Natural killer cell (primary cell): ENCODE results near the gene CD164. TPM values are rescaled to one million over a fixed set of nuclear protein-coding genes. Genes with fewer than 3 reads are reported as not detected.

ENCODE experiments used
- ATAC-seq, 3 donors: fragments of 150-1000 bp in 2 of 3; fragments of 200-7000 bp in 1 of 3; cut with Tn5 transposase; 1 replicate in 1 of 3; 2 replicates in 2 of 3; pipeline ENCODE4 v1.10.0; 2021; ENCODE audit warnings: mild to moderate bottlenecking in 2 of 3, moderate library complexity in 2 of 3
- DNase-seq, 2 donors: peaks; one replicate each; pipeline versions ENCODE4 v3.0.0 to v3.0.0-alpha.2; 2013 to 2021; ENCODE audit warnings: mixed read lengths in 1 of 2
- H3K27ac ChIP-seq: one replicate; pipeline ENCODE4 v1.5.1; 2013; ENCODE audit warnings: mild to moderate bottlenecking, low read length
- H3K27me3 ChIP-seq: one replicate; pipeline ENCODE4 v1.6.1; 2013; ENCODE audit warnings: low read length; ENCODE audit not compliant: control insufficient read depth, insufficient read depth
- H3K36me3 ChIP-seq: one replicate; pipeline ENCODE4 v1.6.1; 2013; ENCODE audit warnings: low read length; ENCODE audit not compliant: control insufficient read depth, insufficient read depth
- H3K4me1 ChIP-seq: one replicate; pipeline ENCODE4 v1.6.1; 2013; ENCODE audit warnings: low read length; ENCODE audit not compliant: control insufficient read depth, insufficient read depth
- H3K4me3 ChIP-seq: one replicate; pipeline ENCODE4 v1.5.1; 2013; ENCODE audit warnings: low read length
- H3K9me3 ChIP-seq: one replicate; pipeline ENCODE4 v1.6.1; 2013; ENCODE audit warnings: low read length; ENCODE audit not compliant: control insufficient read depth, insufficient read depth
- H3K27ac Mint-ChIP-seq, 2 donors: one replicate each; pipeline ENCODE4 v1.8.0; 2022; ENCODE audit warnings: mild to moderate bottlenecking in 2 of 2, mixed read lengths in 2 of 2, moderate library complexity in 1 of 2
- H3K27me3 Mint-ChIP-seq, 2 donors: one replicate each; pipeline ENCODE4 v1.8.0; 2022; ENCODE audit warnings: low read depth in 2 of 2, mixed read lengths in 2 of 2
- H3K36me3 Mint-ChIP-seq: one replicate; pipeline ENCODE4 v1.8.0; 2022; ENCODE audit warnings: mixed read lengths
- H3K4me1 Mint-ChIP-seq, 2 donors: one replicate each; pipeline ENCODE4 v1.8.0; 2022; ENCODE audit warnings: mixed read lengths in 2 of 2
- H3K4me3 Mint-ChIP-seq: one replicate; pipeline ENCODE4 v1.8.0; 2022; ENCODE audit warnings: mild to moderate bottlenecking, moderate library complexity, mixed read lengths
- H3K9me3 Mint-ChIP-seq, 2 donors: one replicate each; pipeline ENCODE4 v1.8.0; 2022; ENCODE audit warnings: mixed read lengths in 2 of 2
- CTCF ChIP-seq: fragments of 200-600 bp; IDR thresholded peaks from one replicate; pipeline ENCODE4 v1.8.0; 2022; ENCODE audit warnings: antibody characterized with exemption
- WGBS: methylation state at CpG from one replicate; pipeline ENCODE4 v1.1.7; 2013; ENCODE audit warnings: missing lambda C conversion rate; ENCODE audit not compliant: insufficient coverage; 5-methylcytosine and 5-hydroxymethylcytosine counted together
- intact Hi-C: fragments of 100-400 bp; cut with micrococcal nuclease; formaldehyde crosslinking; loops from one replicate; pipeline ENCODE4 v1.14.2; 2022
- total RNA-seq, 4 donors: library from RNA; stranded (reverse); fragments of 120-200 nt in 1 of 4; gene quantifications; one replicate each; pipeline versions ENCODE4 v1.2.3 to v1.2.4, GENCODE V29; 2013 to 2022

CD164 gene
- total RNA-seq, 3 donors from 2014 or later (not counting 1 experiment from before 2014, with no cell fraction given): 352 to 457 (median 427) TPM

GRCh38 chr6:109327491-109327890 is 54.8 kb downstream of the CD164 start:
- Mint-ChIP-seq H3K9me3 (no peaks in the 10 kb centered on the region), H3K4me3 (no peak overlapping the region), H3K36me3 (no peaks in the 10 kb centered on the region), H3K27me3 (peaks cover 0 to 19% of the 10 kb centered on the region in 2 donors), H3K4me1 (peaks cover 9 to 13% of the 10 kb centered on the region in 2 donors), H3K27ac (no peak overlapping the region)
- no peak overlapping the region for H3K4me3 ChIP-seq
- TF ChIP-seq CTCF: no peak
- peaks cover 15% of the 10 kb centered on the region for H3K4me1 ChIP-seq
- no peaks in the 10 kb centered on the region for H3K9me3 ChIP-seq
- ATAC-seq (no peak), DNase-seq (no peak)
- H3K36me3 ChIP-seq: no peaks in the 10 kb centered on the region
- H3K27ac ChIP-seq: no peak overlapping the region
- intact Hi-C loops: no loop called here
- 89% methylated on average over 4 of the region's 4 CpGs for WGBS
- no peaks in the 10 kb centered on the region for H3K27me3 ChIP-seq

- no peak overlapping the region for H3K4me3 Mint-ChIP-seq
- no peaks in the 10 kb centered on the region for H3K9me3 Mint-ChIP-seq
- Histone ChIP-seq H3K9me3 (no peaks in the 10 kb centered on the region), H3K27ac (no peak overlapping the region), H3K4me1 (peaks cover 13% of the 10 kb centered on the region), H3K27me3 (no peaks in the 10 kb centered on the region), H3K36me3 (no peaks in the 10 kb centered on the region), H3K4me3 (no peak overlapping the region)
- no peaks in the 10 kb centered on the region for H3K36me3 Mint-ChIP-seq
- peaks cover 9 to 10% of the 10 kb centered on the region in 2 donors for H3K4me1 Mint-ChIP-seq
- no peak overlapping the region for H3K27ac Mint-ChIP-seq
- peaks cover 0 to 19% of the 10 kb centered on the region in 2 donors for H3K27me3 Mint-ChIP-seq
- ATAC-seq (no peak), DNase-seq (no peak)
- WGBS: 89% methylated on average over 7 of the region's 7 CpGs
- intact Hi-C loops: no loop called here
- TF ChIP-seq CTCF: no peak
These were observed 55.9 kb downstream of the CD164 start for GRCh38 chr6:109326351-109326750.

DNA sequence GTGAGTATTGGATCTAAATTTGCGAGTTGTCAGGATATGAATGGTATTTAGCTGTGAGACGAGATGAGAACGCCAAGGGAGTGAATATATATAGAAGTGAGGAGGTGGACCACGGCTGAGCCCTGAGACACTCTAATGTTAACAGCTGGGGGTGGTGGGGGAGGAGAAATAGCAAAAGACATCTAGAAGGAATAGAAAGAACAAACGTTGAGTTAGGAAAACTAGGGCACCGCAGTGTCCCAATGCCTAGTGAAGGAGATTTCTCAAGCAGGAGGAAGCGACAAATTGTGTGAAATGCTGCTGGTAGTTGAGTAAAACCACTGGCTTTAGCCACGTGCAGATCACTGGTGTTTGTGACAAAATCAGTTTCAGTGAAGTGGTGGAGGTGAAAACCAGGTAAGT is 56.9 kb downstream of the CD164 start:
- peaks cover 13% of the 10 kb centered on the region for H3K4me1 ChIP-seq
- TF ChIP-seq CTCF: no peak
- H3K27me3 Mint-ChIP-seq: peaks cover 0 to 19% of the 10 kb centered on the region in 2 donors
- no peaks in the 10 kb centered on the region for H3K27me3 ChIP-seq
- intact Hi-C loops: no loop called here
- ATAC-seq (peak in 2 of 3 donors; percentile 26 to 58), DNase-seq (no peak)
- H3K27ac Mint-ChIP-seq: no peak overlapping the region
- no peaks in the 10 kb centered on the region for H3K9me3 Mint-ChIP-seq
- H3K4me1 Mint-ChIP-seq: peaks cover 9 to 10% of the 10 kb centered on the region in 2 donors
- H3K4me3 Mint-ChIP-seq: no peak overlapping the region
- H3K27ac ChIP-seq: no peak overlapping the region
- H3K36me3 Mint-ChIP-seq: no peaks in the 10 kb centered on the region
- H3K36me3 ChIP-seq: no peaks in the 10 kb centered on the region
- H3K9me3 ChIP-seq: no peaks in the 10 kb centered on the region
- no peak overlapping the region for H3K4me3 ChIP-seq
- WGBS: 52% methylated on average over 8 of the region's 8 CpGs

- Mint-ChIP-seq H3K27me3 (peaks cover 0 to 14% of the 10 kb centered on the region in 2 donors), H3K9me3 (no peaks in the 10 kb centered on the region), H3K4me3 (no peak overlapping the region), H3K36me3 (no peaks in the 10 kb centered on the region), H3K4me1 (peaks cover 9 to 10% of the 10 kb centered on the region in 2 donors), H3K27ac (no peak overlapping the region)
- no peaks in the 10 kb centered on the region for H3K27me3 ChIP-seq
- no peak for TF ChIP-seq CTCF
- intact Hi-C loops: no loop called here
- H3K4me1 ChIP-seq: peaks cover 13% of the 10 kb centered on the region
- ATAC-seq (no peak), DNase-seq (no peak)
- no peaks in the 10 kb centered on the region for H3K9me3 ChIP-seq
- 77% methylated on average over 5 of the region's 5 CpGs for WGBS
- no peak overlapping the region for H3K4me3 ChIP-seq
- no peaks in the 10 kb centered on the region for H3K36me3 ChIP-seq
- H3K27ac ChIP-seq: no peak overlapping the region
These were observed 59.0 kb downstream of the CD164 start for GRCh38 chr6:109323241-109323640.
